B cell (primary cell): Measurements from ENCODE around the gene HOGA1. TPM values are rescaled to one million over a fixed set of nuclear protein-coding genes. Genes with fewer than 3 reads are reported as not detected.

Source experiments
- ATAC-seq: fragments of 200-7000 bp; cut with Tn5 transposase; one replicate; pipeline ENCODE4 v1.10.0; 2021; ENCODE audit warnings: low read depth, mild to moderate bottlenecking, moderate number of reproducible peaks, moderate library complexity
- CTCF ChIA-PET: fragments of 350-600 bp; sonication (Branson Sonifier 250); formaldehyde crosslinking; loops from one replicate; lab custom pipeline; 2021; ENCODE audit warnings: antibody characterized with exemption, inconsistent platforms; lab: Charles Lee
- POLR2A ChIA-PET: fragments of 350-600 bp; sonication (Branson Sonifier 250); formaldehyde crosslinking; loops from one replicate; lab custom pipeline; 2021; ENCODE audit warnings: antibody characterized with exemption; lab: Charles Lee
- DNase-seq: peaks from one replicate; pipeline ENCODE4 v3.0.0; 2013
- H2AFZ ChIP-seq: 2 replicates; pipeline ENCODE4 v1.6.1; 2012; ENCODE audit warnings: mild to moderate bottlenecking, low read depth, low read length; ENCODE audit not compliant: insufficient read depth, poor library complexity, severe bottlenecking
- H3K27ac ChIP-seq, 2 donors: 1 replicate in 1 of 2; 2 replicates in 1 of 2; pipeline ENCODE4 v1.5.1; 2012 to 2013; ENCODE audit warnings: low read length in 2 of 2, mild to moderate bottlenecking in 2 of 2, moderate library complexity in 1 of 2
- H3K27me3 ChIP-seq, 4 experiments: fragments of 200-600 bp in 1 of 4; sonication (generic) in 1 of 4; replicated peaks in 1 of 4; 1 replicate in 2 of 4; 2 replicates in 2 of 4; pipeline versions ENCODE4 v1.6.1 to v1.7.0; 2013 to 2016; ENCODE audit warnings: low read length in 3 of 4, mild to moderate bottlenecking in 2 of 4, mixed read lengths in 1 of 4, moderate library complexity in 1 of 4; ENCODE audit not compliant: insufficient read depth in 4 of 4, control insufficient read depth in 3 of 4; ENCODE audit errors: control extremely low read depth in 1 of 4
- H3K36me3 ChIP-seq, 2 experiments: replicated peaks in 1 of 2; 1 replicate in 1 of 2; 2 replicates in 1 of 2; pipeline versions ENCODE4 v1.6.1 to v1.7.1; 2013; ENCODE audit warnings: low read length in 1 of 2; ENCODE audit not compliant: insufficient read depth in 2 of 2, control insufficient read depth in 1 of 2; ENCODE audit errors: control extremely low read depth in 1 of 2, extremely low read depth in 1 of 2
- H3K4me1 ChIP-seq, 2 donors: fragments of 200-600 bp in 1 of 2; sonication (generic) in 1 of 2; 1 replicate in 1 of 2; 2 replicates in 1 of 2; pipeline versions ENCODE4 v1.5.1 to v1.6.1; 2013 to 2017; ENCODE audit warnings: low read length in 2 of 2; ENCODE audit not compliant: control insufficient read depth in 2 of 2, insufficient read depth in 2 of 2
- H3K4me2 ChIP-seq: replicated peaks from 2 replicates; pipeline ENCODE3; 2012; ENCODE audit warnings: mild to moderate bottlenecking, low read depth, low read length; ENCODE audit not compliant: poor library complexity, severe bottlenecking
- H3K4me3 ChIP-seq, 5 experiments: fragments of 200-600 bp in 1 of 5; sonication (generic) in 1 of 5; 1 replicate in 3 of 5; 2 replicates in 2 of 5; pipeline versions ENCODE4 v1.5.1 to v1.7.0; 2011 to 2016; ENCODE audit warnings: low read length in 4 of 5, mild to moderate bottlenecking in 4 of 5, low read depth in 2 of 5, control low read depth in 1 of 5, moderate library complexity in 1 of 5; ENCODE audit not compliant: insufficient read depth in 1 of 5; ENCODE audit errors: control extremely low read depth in 1 of 5, extremely low read depth in 1 of 5
- H3K79me2 ChIP-seq: fragments of 200-600 bp; sonication (generic); one replicate; pipeline ENCODE4 v1.6.0; 2016; ENCODE audit warnings: low read length; ENCODE audit not compliant: control insufficient read depth, insufficient read depth
- H3K9ac ChIP-seq: fragments of 200-600 bp; sonication (generic); 2 replicates; pipeline ENCODE4 v1.6.1; 2017; ENCODE audit warnings: mild to moderate bottlenecking, low read length, moderate library complexity
- H3K9me3 ChIP-seq, 3 donors: one replicate each; pipeline versions ENCODE4 v1.6.1 to v1.7.1; 2013; ENCODE audit warnings: low read length in 2 of 3; ENCODE audit not compliant: control insufficient read depth in 2 of 3, insufficient read depth in 1 of 3; ENCODE audit errors: control extremely low read depth in 1 of 3
- H4K20me1 ChIP-seq: 2 replicates; pipeline ENCODE4 v1.6.0; 2012; ENCODE audit warnings: mild to moderate bottlenecking, low read length; ENCODE audit not compliant: insufficient read depth, control insufficient read depth, poor library complexity, severe bottlenecking
- H3K27ac Mint-ChIP-seq: one replicate; pipeline ENCODE4 v1.8.0; 2021; ENCODE audit warnings: mixed read lengths
- H3K27me3 Mint-ChIP-seq: one replicate; pipeline ENCODE4 v1.8.0; 2021; ENCODE audit warnings: mixed read lengths
- H3K4me1 Mint-ChIP-seq: one replicate; pipeline ENCODE4 v1.8.0; 2021; ENCODE audit warnings: mixed read lengths
- H3K4me3 Mint-ChIP-seq: one replicate; pipeline ENCODE4 v1.8.0; 2021; ENCODE audit warnings: mixed read lengths
- H3K9me3 Mint-ChIP-seq: one replicate; pipeline ENCODE4 v1.8.0; 2022; ENCODE audit warnings: mixed read lengths; ENCODE audit not compliant: insufficient read depth
- EZH2 ChIP-seq: IDR thresholded peaks from 2 replicates; pipeline ENCODE4 v1.6.1; 2012; ENCODE audit warnings: borderline replicate concordance, low read depth, mild to moderate bottlenecking, moderate library complexity, low read length; ENCODE audit not compliant: insufficient read depth, poor library complexity, severe bottlenecking
- WGBS: methylation state at CpG from one replicate; pipeline ENCODE4 v1.1.5; 2013; ENCODE audit warnings: missing lambda C conversion rate; ENCODE audit not compliant: insufficient coverage; 5-methylcytosine and 5-hydroxymethylcytosine counted together
- intact Hi-C: fragments of 100-400 bp; cut with micrococcal nuclease; formaldehyde crosslinking; loops from one replicate; pipeline ENCODE4 v1.10.0; 2022
- polyA plus RNA-seq: library from polyadenylated mRNA; depleted of rRNA; stranded (reverse); fragments of >200 nt; gene quantifications from 2 replicates; pipeline ENCODE4 v1.2.3, GENCODE V29; 2012
- total RNA-seq, 2 donors: library from RNA; stranded (reverse); fragments of 120-200 nt in 1 of 2; gene quantifications; 1 replicate in 1 of 2; 2 replicates in 1 of 2; pipeline versions ENCODE4 v1.2.3 to v1.2.4, GENCODE V29; 2013 to 2022
- TF ChIP-seq, protein P1 (sequence below): fragments of 200-600 bp; IDR thresholded peaks from one replicate; pipeline ENCODE4 v1.8.0; 2022; ENCODE audit warnings: antibody characterized with exemption, mild to moderate bottlenecking

The HOGA1 gene
- total and polyA plus RNA-seq, 2 donors (not counting 1 experiment from before 2014, with no cell fraction given): not detected

- no peaks in the 10 kb centered on the region for H3K4me1 ChIP-seq
- CTCF ChIA-PET: interaction anchor here (6.8 kb wide), 1 partner anchor 85 kb away, joined by 96 read pairs; no protein-coding TSS in a partner anchor
- Mint-ChIP-seq H3K4me1 (no peaks in the 10 kb centered on the region), H3K4me3 (no peak overlapping the region), H3K27ac (no peak overlapping the region), H3K9me3 (no peaks in the 10 kb centered on the region), H3K27me3 (peaks cover 3% of the 10 kb centered on the region)
- TF ChIP-seq, protein P1, sequence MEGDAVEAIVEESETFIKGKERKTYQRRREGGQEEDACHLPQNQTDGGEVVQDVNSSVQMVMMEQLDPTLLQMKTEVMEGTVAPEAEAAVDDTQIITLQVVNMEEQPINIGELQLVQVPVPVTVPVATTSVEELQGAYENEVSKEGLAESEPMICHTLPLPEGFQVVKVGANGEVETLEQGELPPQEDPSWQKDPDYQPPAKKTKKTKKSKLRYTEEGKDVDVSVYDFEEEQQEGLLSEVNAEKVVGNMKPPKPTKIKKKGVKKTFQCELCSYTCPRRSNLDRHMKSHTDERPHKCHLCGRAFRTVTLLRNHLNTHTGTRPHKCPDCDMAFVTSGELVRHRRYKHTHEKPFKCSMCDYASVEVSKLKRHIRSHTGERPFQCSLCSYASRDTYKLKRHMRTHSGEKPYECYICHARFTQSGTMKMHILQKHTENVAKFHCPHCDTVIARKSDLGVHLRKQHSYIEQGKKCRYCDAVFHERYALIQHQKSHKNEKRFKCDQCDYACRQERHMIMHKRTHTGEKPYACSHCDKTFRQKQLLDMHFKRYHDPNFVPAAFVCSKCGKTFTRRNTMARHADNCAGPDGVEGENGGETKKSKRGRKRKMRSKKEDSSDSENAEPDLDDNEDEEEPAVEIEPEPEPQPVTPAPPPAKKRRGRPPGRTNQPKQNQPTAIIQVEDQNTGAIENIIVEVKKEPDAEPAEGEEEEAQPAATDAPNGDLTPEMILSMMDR: no peak
- no peak for TF ChIP-seq EZH2
- no peak overlapping the region for H2AFZ ChIP-seq
- no peak overlapping the region for H3K9ac ChIP-seq
- ATAC-seq (no peak), DNase-seq (no peak)
- no peaks in the 10 kb centered on the region for H3K79me2 ChIP-seq
- no peaks in the 10 kb centered on the region for H4K20me1 ChIP-seq
- no peaks in the 10 kb centered on the region for H3K36me3 ChIP-seq
- POLR2A ChIA-PET: no interaction called here
- no peak overlapping the region for H3K4me2 ChIP-seq
- intact Hi-C loops: no loop called here
- H3K27me3 ChIP-seq: no peaks in the 10 kb centered on the region
- no peak overlapping the region for H3K4me3 ChIP-seq
- WGBS: 91% methylated on average over 11 of the region's 13 CpGs
- H3K27ac ChIP-seq: no peak overlapping the region
- peaks cover 0 to 1% (median 0%) of the 10 kb centered on the region in 3 donors for H3K9me3 ChIP-seq
Measured at GRCh38 chr10:97549587-97550322, 34.4 kb upstream of the HOGA1 start.

- no peak overlapping the region for H3K4me2 ChIP-seq
- Mint-ChIP-seq H3K27ac (no peak overlapping the region), H3K4me1 (no peaks in the 10 kb centered on the region), H3K9me3 (no peaks in the 10 kb centered on the region), H3K4me3 (no peak overlapping the region), H3K27me3 (peaks cover 3% of the 10 kb centered on the region)
- H4K20me1 ChIP-seq: no peaks in the 10 kb centered on the region
- H2AFZ ChIP-seq: no peak overlapping the region
- WGBS: 98% methylated on average over 7 of the region's 10 CpGs
- no peak overlapping the region for H3K9ac ChIP-seq
- CTCF ChIA-PET: interaction anchor here (0.9 to 6.8 kb wide), 5 partner anchors 16 to 272 kb away, joined by 3 to 96 read pairs (median 5); no protein-coding TSS in a partner anchor
- H3K4me1 ChIP-seq: no peaks in the 10 kb centered on the region
- no peak overlapping the region for H3K4me3 ChIP-seq
- peaks cover 0 to 7% (median 0%) of the 10 kb centered on the region in 3 donors for H3K9me3 ChIP-seq
- no peak for ATAC-seq
- H3K27ac ChIP-seq: no peak overlapping the region
- TF ChIP-seq, protein P1: no peak
- TF ChIP-seq EZH2: no peak
- DNase-seq: no peak
- H3K79me2 ChIP-seq: no peaks in the 10 kb centered on the region
- H3K36me3 ChIP-seq: no peaks in the 10 kb centered on the region
- intact Hi-C loops: no loop called here
- POLR2A ChIA-PET: no interaction called here
- no peaks in the 10 kb centered on the region for H3K27me3 ChIP-seq
Measured at GRCh38 chr10:97550336-97551149, 33.6 kb upstream of the HOGA1 start.
